Endodermal cell (in vitro differentiated cells): ENCODE measurements around the gene KRT7. TPM values are rescaled to one million over a fixed set of nuclear protein-coding genes. Genes with fewer than 3 reads are reported as not detected.

Experiments used
- DNase-seq: peaks from one replicate; pipeline ENCODE4 v3.0.0-alpha.2; 2017
- H3K27ac ChIP-seq: 2 replicates; pipeline ENCODE4 v1.5.1; 2013; ENCODE audit warnings: mild to moderate bottlenecking, low read depth, low read length, moderate library complexity
- H3K27me3 ChIP-seq: 2 replicates; pipeline ENCODE4 v1.6.1; 2013; ENCODE audit warnings: mild to moderate bottlenecking, low read length, moderate library complexity; ENCODE audit not compliant: insufficient read depth, control insufficient read depth, poor library complexity, severe bottlenecking
- H3K36me3 ChIP-seq: 2 replicates; pipeline ENCODE4 v1.7.0; 2013; ENCODE audit warnings: mild to moderate bottlenecking, low read length, moderate library complexity; ENCODE audit not compliant: control insufficient read depth, insufficient read depth
- H3K4me1 ChIP-seq: one replicate; pipeline ENCODE4 v1.7.0; 2013; ENCODE audit warnings: low read length; ENCODE audit not compliant: control insufficient read depth, insufficient read depth
- H3K4me3 ChIP-seq: 2 replicates; pipeline ENCODE4 v1.5.1; 2013; ENCODE audit warnings: mild to moderate bottlenecking, low read length, moderate library complexity
- H3K9ac ChIP-seq: 2 replicates; pipeline ENCODE4 v1.6.1; 2013; ENCODE audit warnings: mild to moderate bottlenecking, low read length, moderate library complexity; ENCODE audit not compliant: poor library complexity, severe bottlenecking; ENCODE audit errors: extremely low read depth
- H3K9me3 ChIP-seq: 2 replicates; pipeline ENCODE4 v1.6.1; 2013; ENCODE audit warnings: mild to moderate bottlenecking, low read length, moderate library complexity; ENCODE audit not compliant: control insufficient read depth
- H3K27ac Mint-ChIP-seq: 2 replicates; pipeline ENCODE4 v1.8.0; 2020; ENCODE audit warnings: mixed read lengths
- H3K27me3 Mint-ChIP-seq: 2 replicates; pipeline ENCODE4 v1.8.0; 2021; ENCODE audit warnings: mild to moderate bottlenecking, mixed read lengths; ENCODE audit not compliant: insufficient read depth
- H3K36me3 Mint-ChIP-seq: 2 replicates; pipeline ENCODE4 v1.8.0; 2020; ENCODE audit warnings: low read depth, mixed read lengths
- H3K4me1 Mint-ChIP-seq: 2 replicates; pipeline ENCODE4 v1.8.0; 2020; ENCODE audit warnings: mixed read lengths
- H3K4me3 Mint-ChIP-seq: 2 replicates; pipeline ENCODE4 v1.8.0; 2020; ENCODE audit warnings: mild to moderate bottlenecking, moderate library complexity, mixed read lengths
- H3K9me3 Mint-ChIP-seq: 2 replicates; pipeline ENCODE4 v1.8.0; 2020; ENCODE audit warnings: mild to moderate bottlenecking, mixed read lengths
- WGBS, 2 experiments: methylation state at CpG; one replicate each; pipeline versions ENCODE4 v1.1.5 to v1.1.7; 2013; ENCODE audit warnings: missing lambda C conversion rate in 2 of 2, mixed read lengths in 1 of 2; ENCODE audit not compliant: insufficient coverage in 1 of 2, insufficient read length in 1 of 2; 5-methylcytosine and 5-hydroxymethylcytosine counted together
- total RNA-seq, 2 donors: library from RNA; stranded (reverse); fragmentation: NEBNext Ultra II Directional in 1 of 2; extraction: Animal tissue kit (Norgen Biotek cat#: 25700) in 1 of 2; gene quantifications; 2 replicates in 1 of 2; 3 replicates in 1 of 2; pipeline ENCODE4 v1.2.1, GENCODE V29; 2021
- TF ChIP-seq, protein P1 (sequence below): fragments of 200-600 bp; sonication (generic); conservative IDR thresholded peaks from 2 replicates; pipeline ENCODE4 v1.5.0; 2021; ENCODE audit warnings: antibody characterized with exemption, mild to moderate bottlenecking

Gene KRT7
- total RNA-seq, 2 donors from 2014 or later = 1.5 TPM; not detected in 1

DNA sequence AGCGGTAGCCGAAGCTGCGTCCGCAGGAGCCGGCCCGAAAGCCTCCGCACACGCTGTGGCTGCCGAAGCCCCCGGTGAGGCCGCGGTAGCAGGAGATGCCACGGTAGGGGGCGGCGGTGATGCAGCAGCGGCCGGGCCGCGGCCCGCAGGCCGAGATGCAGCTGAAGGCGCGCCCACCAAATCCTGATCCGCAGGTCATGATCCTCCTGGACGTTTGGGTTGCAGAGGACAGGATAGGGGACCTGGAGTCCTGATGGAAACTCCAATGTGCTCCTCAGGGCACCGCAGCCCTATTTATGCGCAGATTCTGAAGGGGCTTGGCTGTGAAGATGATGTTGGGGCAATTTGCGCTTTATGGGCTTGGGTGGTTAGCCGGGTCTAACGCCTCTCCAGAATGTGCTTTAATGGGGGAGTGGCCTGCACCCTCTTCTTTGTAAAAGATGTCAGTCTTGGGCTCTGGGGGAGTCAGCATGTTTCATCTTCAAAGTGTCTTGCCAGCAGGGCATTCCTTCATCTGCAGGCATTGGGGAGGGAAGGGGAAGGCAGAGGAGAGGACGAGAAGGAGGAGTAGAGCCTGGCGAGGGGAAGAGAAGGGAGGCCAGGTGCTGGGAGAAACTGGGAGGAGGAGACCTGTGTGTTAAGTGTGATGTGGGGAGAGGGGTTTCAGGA lies 58.4 kb downstream of the KRT7 start, which contains the start of gene KRT81:
TSS of gene KRT81 (minus strand) at position 268 of the 669 bp plus-strand sequence. CDS start at position 199, 69 bp downstream.
- H3K36me3 Mint-ChIP-seq = no peaks in the 10 kb centered on the region
- no peak within 1 kb of the TSS for H3K4me3 Mint-ChIP-seq
- TF ChIP-seq, protein P1, sequence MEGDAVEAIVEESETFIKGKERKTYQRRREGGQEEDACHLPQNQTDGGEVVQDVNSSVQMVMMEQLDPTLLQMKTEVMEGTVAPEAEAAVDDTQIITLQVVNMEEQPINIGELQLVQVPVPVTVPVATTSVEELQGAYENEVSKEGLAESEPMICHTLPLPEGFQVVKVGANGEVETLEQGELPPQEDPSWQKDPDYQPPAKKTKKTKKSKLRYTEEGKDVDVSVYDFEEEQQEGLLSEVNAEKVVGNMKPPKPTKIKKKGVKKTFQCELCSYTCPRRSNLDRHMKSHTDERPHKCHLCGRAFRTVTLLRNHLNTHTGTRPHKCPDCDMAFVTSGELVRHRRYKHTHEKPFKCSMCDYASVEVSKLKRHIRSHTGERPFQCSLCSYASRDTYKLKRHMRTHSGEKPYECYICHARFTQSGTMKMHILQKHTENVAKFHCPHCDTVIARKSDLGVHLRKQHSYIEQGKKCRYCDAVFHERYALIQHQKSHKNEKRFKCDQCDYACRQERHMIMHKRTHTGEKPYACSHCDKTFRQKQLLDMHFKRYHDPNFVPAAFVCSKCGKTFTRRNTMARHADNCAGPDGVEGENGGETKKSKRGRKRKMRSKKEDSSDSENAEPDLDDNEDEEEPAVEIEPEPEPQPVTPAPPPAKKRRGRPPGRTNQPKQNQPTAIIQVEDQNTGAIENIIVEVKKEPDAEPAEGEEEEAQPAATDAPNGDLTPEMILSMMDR = no peak
- 90% methylated on average over 18 to 23 of the region's 32 CpGs for WGBS, 2 experiments
- Histone ChIP-seq H3K4me1 (no peaks in the 10 kb centered on the region), H3K9me3 (no peaks in the 10 kb centered on the region), H3K4me3 (no peak within 1 kb of the TSS), H3K9ac (no peak within 1 kb of the TSS), H3K36me3 (no peaks in the 10 kb centered on the region), H3K27ac (no peak within 1 kb of the TSS), H3K27me3 (peaks cover 28% of the 10 kb centered on the region)
- H3K27me3 Mint-ChIP-seq = peaks cover 28% of the 10 kb centered on the region
- H3K27ac Mint-ChIP-seq = no peak within 1 kb of the TSS
- DNase-seq = peak; percentile 60
- no peaks in the 10 kb centered on the region for H3K4me1 Mint-ChIP-seq
- no peaks in the 10 kb centered on the region for H3K9me3 Mint-ChIP-seq

DNA sequence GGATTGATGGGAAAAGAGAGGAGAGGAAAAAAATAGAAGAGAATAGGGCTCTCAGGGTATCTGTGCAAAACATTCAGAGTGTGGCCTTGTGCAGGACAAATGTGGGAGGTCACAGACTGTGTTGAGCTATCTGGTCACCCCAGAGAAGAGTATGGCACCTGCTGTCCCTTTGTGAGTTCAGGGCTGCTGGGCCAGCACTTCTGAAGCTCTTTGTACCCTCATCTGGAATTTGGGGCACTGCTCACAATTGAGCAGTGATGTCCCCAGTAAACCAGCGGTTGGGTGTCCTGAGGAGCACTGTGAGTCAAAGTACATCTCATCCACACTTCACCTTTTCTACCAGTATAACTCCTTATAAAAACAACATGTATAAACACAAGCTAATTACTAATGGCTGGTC lies 60.9 kb downstream of the KRT7 start:
- Histone ChIP-seq H3K27ac (no peak overlapping the region), H3K4me3 (no peak overlapping the region), H3K36me3 (no peaks in the 10 kb centered on the region), H3K9ac (no peak overlapping the region), H3K27me3 (peaks cover 50% of the 10 kb centered on the region), H3K9me3 (no peaks in the 10 kb centered on the region), H3K4me1 (no peaks in the 10 kb centered on the region)
- Mint-ChIP-seq H3K4me3 (no peak overlapping the region), H3K27me3 (peaks cover 49% of the 10 kb centered on the region), H3K9me3 (no peaks in the 10 kb centered on the region), H3K4me1 (no peaks in the 10 kb centered on the region), H3K27ac (no peak overlapping the region), H3K36me3 (no peaks in the 10 kb centered on the region)
- TF ChIP-seq, protein P1 = no peak
- DNase-seq = peak; percentile 23
- 91% methylated on average over 1 of the region's 1 CpG; no CpG with 5 or more reads in 1 of the 2 experiments for WGBS, 2 experiments

DNA sequence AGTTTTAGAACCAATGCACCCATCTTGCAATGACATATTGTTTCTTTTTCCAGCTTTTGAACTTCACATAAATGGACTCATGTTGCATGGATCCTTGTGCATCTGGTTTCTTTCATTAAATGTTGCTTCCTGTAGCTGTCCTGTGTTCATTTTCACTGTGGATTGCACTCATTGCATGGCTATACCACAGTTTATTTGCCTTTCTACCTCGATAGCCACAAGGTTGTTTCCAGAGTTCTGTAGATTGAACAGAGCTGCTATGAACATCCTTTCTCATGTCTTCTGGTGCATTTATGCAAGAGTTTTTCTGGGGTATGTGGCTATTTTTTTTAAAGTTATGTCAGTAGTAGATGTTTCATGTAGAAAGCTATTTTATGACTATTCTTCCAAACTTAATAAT lies 61.8 kb downstream of the KRT7 start:
- H3K27me3 ChIP-seq = peaks cover 50% of the 10 kb centered on the region
- H3K4me3 Mint-ChIP-seq = no peak overlapping the region
- no peak overlapping the region for H3K4me3 ChIP-seq
- H3K36me3 Mint-ChIP-seq = no peaks in the 10 kb centered on the region
- TF ChIP-seq, protein P1 = no peak
- H3K4me1 Mint-ChIP-seq = no peaks in the 10 kb centered on the region
- H3K27me3 Mint-ChIP-seq = peaks cover 56% of the 10 kb centered on the region
- H3K27ac ChIP-seq = no peak overlapping the region
- no peaks in the 10 kb centered on the region for H3K4me1 ChIP-seq
- H3K27ac Mint-ChIP-seq = no peak overlapping the region
- WGBS, 2 experiments = 71 to 80% methylated on average over 1 of the region's 1 CpG
- DNase-seq = no peak
- H3K9me3 ChIP-seq = no peaks in the 10 kb centered on the region
- H3K36me3 ChIP-seq = no peaks in the 10 kb centered on the region
- no peaks in the 10 kb centered on the region for H3K9me3 Mint-ChIP-seq
- H3K9ac ChIP-seq = no peak overlapping the region
